ENCODE data around the gene POLL.
"Not testable (repeated sequence)": the region's sequence is repeated elsewhere in the genome, so short reads cannot be mapped to it uniquely, and the experiment has no call there.

Gene POLL

DNA sequence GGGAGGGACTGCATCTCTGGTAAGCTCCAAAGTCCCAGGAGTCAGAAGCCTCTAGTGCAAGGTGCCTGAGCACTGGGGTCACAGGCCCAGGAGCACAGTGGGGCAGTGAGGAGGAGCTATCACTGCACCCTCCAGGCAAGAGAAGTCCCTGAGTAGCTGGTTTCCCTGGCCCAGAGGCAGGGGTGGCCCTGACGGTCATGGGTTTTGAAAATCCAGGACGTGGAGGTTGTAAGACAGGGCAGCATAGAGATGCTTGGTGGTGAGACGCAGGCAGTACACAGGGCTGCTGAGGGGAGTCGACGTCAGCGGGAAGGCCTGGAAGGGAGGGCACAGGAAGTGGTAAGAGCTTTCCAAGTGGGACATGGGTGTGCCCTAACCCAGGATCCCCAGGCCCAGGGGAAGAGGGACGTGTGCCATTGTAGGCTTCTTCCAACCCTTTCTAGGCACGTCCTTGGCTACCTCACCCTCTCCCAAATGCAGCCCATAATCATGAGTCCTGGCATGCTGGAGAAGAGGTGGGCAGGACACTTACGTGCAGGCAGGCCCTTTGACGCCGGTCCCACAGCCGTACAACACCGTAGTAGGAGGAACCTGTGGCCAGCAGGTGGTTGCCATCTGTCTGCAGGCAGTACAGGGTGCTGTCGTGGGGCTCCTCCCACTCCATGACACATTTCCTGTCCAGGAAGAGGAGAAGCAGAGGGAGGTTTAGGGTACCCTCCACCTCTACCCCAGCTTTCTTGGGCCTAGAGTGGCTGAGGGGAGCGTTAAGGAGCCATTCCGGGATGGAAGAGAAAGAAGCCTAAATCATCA, 23.2 kb upstream of the POLL start:
- DNase-seq (ENCODE audit: low read depth in 2 of 2), result no peak

DNA sequence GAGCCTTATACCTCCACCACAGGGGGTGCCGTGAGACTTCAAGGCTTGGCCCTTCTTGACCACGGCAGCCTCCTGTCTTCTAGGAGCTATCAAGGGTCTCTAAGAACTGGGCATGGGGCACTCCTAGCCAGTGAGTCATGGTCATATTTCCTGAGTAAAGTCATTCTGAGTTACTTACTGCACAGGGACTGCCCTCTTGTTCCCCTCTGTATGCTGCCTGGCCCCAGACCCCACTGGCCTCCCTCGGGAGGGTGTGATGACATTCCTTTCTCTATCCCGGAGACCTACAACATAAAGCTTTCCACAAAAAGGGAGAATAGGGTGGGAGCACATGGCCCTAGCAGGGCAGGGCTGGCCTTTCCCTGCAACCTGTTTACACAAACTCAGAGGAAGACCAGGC, 21.4 kb upstream of the POLL start:
- no peak for DNase-seq (ENCODE audit: low read depth in 2 of 2)

DNA sequence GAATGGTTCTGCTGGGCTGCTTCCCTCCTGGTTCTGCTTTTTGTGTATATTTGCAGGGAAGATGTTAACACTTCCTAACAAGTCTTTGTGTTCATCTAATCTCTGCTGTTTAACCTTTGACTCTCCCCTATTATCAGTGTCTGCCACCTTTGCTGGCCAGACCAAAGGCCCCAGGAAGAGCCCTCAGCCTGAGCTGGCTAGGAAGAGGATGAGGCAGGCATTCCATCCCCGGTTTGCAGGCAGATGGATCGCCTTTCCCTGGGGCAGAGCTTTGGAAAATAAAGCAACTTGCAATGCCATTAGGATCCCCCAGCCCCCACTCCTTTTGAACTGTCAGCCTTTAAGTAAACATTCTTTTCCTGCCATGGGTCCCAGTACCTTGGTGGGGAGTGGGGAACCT, 19.1 kb upstream of the POLL start:
- no peak for DNase-seq (ENCODE audit: low read depth in 2 of 2)

- peak; percentile 65 to 78 for DNase-seq (ENCODE audit: low read depth in 2 of 2)
These were observed 14.8 kb upstream of the POLL start for GRCh38 chr10:101602761-101603398.

DNA sequence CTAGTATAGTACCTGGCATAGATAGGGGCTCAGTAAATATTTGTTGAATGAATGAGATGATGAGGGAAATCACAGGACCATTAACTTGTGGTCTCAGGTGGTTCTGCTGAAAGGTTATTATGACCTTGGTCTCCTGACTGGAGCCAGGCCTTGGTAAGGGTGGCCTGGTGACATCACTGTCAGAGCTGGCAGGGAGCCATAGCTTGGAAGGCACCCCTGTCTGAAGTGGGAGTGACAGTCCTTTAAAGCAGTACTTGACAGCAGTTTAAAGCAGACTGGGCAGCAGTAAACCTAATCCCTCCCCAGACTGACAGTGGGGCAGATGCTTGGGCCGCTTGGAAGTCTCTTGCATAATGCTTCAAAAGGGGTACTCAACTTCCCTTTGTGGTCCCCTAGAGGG, 13.5 kb upstream of the POLL start:
- DNase-seq (ENCODE audit: low read depth in 2 of 2), result no peak

DNA sequence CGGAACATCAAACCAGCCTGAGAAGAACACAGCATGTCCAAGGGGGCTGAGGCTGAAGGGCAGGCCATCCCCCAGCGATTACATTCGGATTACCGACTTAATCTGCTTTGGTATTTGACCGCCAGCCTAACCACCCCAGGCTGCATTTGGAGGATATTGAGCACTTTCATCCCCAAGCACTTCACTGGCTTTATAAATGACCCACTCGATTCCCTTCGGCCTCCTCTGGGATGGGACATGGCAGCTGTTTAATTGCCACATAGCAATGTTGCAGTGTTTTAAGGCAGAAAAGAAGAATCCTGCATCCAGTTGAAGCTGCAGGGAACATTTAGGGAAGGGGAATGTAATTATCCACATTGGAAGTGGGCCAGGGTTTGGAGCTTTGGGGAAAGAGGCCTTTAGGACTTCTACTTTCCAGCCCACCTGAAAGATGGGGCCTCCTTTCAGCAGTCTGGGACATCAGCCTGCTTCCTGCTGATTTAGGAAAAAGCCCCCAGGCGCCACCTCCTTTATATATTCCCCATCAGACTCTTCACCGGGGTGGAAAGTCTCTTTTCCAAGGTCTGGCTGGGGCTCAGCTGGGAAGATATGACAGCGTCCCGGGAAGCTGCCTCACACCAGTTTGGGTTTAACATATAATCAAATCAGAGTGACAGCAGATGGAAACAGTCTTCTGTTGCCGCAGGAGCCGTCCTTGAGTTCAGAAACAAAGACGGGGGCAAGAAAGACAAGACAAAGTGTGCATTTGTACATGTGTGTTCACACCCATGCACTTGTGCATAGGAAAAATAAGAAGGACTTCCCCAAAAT, 9.2 kb upstream of the POLL start:
- no peak for DNase-seq (ENCODE audit: low read depth in 2 of 2)

DNA sequence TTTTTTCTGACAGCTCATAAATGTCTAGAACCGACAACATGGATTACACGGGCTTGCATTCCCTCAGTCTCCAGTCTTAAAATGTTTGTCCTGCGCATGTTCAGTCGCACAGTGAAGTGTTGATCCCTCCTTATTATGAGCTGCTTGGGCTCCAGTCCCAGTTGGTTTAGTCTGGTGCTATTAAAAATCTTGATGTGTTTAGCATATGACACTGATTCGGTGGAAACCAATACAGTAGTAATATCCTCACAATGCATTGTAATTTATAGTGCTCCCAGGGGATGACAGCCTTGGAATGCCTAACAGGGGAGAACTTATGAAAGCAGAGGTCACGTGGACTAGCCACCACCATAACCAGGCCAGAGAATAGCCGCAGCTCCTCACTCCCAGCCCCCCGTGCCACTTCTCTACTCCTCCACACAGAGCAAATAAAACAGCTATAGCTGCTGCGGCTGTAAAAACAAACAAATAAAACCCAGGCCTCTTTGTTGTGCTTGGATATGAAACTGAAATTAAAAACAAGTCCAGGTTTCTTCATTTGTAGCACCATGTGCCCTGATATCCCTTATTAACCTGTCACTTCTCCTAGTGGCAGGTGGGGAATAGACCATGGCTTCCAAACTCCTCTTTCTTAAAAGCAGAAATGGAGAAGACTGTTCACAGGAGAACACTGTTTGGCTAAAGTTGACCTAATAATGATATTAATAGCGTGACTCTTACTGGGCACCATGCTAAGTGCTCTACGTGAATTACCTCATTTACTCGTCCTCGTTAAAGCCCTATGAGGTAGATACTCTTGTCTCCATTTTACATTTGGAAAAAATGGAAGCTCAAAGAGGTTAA, 7.8 kb upstream of the POLL start:
- no peak for DNase-seq (ENCODE audit: low read depth in 2 of 2)

GRCh38 chr10:101593331-101593730, 5.3 kb upstream of the POLL start:
- DNase-seq (ENCODE audit: low read depth in 2 of 2), result not testable (repeated sequence)

DNA sequence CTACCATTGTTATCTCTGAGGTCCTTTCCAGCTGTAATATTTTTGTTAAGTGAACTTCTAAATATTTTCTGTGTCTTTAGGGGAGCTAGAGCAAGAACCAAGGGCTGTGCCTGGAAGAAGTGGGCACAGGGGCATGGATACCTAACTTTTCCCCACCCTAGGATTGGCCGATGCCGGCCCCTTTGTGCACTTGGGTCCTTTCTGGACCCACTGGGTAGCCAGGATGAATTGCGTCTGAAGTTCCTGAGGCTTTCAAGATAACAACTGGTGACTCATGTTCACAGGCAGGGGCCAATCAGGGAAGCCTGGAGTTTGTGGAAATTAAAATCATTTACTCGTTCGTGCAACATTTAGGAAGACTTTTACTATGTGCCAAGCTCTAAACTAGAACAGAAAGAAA, 822 bp upstream of the POLL start:
- DNase-seq (ENCODE audit: low read depth in 2 of 2), result no peak

DNA sequence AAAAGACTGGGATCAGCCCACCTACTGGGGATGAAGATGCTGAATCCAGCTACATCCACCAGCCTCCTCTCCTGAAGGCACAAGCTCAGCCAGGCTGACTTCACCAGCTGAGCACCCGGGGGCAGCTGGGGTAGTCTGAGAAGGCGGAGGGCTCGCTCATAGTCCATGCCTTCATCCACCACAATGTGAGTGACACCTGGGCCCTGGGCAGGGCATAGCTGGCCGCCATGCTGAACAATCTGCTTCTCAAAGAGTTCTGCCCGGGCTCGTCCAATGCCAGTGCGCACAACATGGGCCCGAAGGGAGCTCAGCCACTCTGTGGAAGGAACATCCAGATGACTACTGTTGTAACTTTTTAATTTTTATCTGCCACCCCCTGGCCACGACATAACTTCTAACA, 2.2 kb downstream of the POLL start:
- no peak for DNase-seq (ENCODE audit: low read depth in 2 of 2)

DNA sequence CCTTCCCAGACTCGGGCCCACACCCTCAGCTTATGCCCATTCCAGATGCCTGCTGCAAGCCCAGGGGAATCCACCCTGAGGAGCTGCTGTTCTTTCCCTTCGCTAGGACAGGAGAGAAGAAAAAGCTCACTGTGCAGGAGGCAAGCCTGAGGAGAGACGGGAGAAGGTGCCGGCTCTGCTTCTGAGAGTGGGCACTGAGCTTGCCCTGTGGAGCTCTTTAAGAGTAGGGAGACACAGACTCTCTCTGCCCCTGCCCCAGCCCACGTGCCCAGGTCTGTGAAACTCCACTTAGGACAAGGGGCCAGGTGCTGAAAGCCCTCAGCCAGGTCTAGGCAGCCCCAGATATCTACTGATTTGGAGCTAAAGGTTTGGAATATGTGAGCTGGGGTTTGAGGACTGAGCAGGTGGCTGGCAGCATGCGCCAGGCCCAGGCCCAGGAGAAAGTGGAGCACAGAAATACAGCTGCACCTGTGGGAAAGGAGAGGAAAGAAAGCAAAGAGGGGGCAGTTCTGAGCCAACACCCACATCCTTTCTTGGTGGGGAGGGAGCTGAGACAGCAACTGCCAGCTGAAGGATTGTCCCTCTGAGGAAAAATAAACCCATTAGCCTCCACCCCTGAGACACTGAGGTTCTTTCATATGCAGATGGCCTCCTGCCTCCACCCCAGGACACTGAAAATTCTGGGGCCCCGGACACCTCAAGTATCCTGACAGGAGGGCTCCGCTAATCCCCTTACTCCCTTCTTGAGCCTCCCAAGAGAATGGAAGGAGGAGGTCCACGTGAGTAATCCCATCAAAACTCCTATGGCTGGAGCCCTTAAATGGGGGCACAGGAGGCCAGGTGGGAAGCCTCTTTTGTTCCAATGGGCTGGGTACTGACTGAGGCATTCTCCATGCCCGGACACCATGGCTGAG, 7.3 kb downstream of the POLL start:
- no peak for DNase-seq (ENCODE audit: low read depth in 2 of 2)

DNA sequence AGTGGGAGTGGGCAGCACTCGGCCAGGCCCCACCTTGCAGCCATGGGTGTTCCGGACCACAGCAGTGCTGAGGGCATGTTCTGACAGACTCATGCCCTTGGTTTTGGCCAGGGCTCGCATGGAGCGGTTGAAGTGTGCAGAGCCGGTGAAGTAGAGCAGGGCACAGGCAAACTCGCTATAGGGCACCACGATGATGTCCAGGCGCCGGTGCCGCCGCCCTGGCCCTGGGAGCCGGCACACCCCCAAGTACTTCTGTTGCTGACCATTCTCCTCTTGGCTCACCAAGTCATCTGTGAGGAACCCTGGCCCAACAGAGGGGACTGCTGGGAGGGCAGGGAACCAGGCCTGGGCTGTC, 8.6 kb downstream of the POLL start:
- DNase-seq (ENCODE audit: low read depth in 2 of 2), result no peak

DNA sequence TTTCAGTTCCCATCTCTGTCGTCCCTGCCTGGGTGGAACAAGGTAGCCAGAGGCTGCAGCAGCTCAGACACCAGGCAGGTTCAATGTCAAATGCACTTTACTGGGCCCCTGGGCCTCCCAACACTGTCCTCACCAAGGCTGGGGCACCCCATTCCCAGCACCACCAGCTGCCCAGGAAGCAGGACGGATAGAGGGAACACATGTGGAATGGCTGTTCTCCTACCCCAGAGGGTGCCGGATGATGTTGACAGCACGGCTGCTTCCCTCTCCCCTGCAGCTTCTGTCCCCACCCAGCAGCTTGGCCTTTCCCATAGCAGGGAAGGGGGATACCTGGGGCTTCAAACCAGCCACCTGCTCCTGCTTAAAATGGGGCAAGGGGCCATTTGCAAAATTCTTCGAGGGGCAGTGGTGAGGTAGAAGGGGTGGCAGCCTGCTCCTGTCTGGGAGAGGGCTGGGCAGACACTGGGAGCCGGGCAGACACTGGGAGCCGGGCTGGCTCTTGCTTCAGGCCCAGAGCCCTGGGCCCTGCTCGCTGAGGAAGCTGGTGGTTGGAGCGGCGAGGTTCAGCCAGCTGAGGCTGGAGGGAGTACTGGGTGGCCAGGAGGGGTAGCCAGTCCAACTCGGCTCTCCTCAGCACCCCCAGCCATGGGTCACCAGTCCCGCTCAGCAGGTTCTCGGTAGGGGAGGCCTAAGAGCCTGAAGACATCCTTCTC, 9.1 kb downstream of the POLL start:
- DNase-seq (ENCODE audit: low read depth in 2 of 2), result no peak

DNA sequence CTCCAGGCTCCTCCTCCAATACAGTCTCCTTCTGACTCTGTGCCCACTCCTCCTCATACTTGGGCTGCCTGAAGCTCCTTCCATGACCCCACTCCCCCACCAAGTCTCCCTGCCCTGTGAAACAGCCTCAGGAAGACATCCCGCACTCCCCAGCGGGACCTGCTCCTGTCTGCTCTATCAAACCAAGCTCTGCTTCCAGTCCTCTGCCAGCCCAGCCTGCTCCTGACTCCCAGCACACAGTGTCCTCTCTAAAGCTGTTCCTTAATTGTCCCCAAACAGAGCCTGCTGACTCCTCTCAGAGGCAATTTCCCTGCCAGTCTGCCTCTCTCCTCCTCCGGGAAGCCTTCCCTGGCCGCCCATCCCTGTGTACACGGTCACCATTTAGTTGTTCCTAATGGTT, 9.9 kb downstream of the POLL start:
- DNase-seq (ENCODE audit: low read depth in 2 of 2), result no peak

GRCh38 chr10:101577121-101577871, 10.8 kb downstream of the POLL start:
- DNase-seq (ENCODE audit: low read depth in 2 of 2), result no peak

GRCh38 chr10:101576211-101576863, 11.7 kb downstream of the POLL start:
- DNase-seq (ENCODE audit: low read depth in 2 of 2), result no peak

GRCh38 chr10:101575580-101576210, 12.4 kb downstream of the POLL start:
- DNase-seq (ENCODE audit: low read depth in 2 of 2), result no peak

DNA sequence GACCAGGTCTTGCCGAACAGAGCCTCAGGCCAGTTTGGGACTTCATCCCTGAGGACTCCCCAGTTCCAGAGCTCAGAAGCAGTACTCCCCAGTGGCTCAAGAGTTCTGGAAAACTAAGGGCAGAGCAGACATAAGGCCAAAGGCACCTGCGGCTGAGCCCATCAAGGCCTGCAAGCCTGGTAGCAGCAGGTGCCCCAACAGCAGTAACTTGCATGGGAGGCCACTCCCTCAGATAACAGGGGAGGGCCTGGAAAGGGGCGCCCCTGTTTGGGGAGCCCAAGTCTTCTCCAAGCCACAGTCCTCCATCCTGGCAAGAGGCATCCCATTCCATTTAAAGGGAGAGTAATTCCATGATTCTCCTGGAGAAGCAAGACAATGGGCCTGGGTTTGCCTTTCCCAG, 13.0 kb downstream of the POLL start:
- no peak for DNase-seq (ENCODE audit: low read depth in 2 of 2)

Data from stimulated activated CD4-positive, alpha-beta T cell treated with anti-CD3 and anti-CD28 coated beads, Interleukin-4, amount 100 ng/mL, for 48 hours (primary cell).